Spleen (tissue), 7 donors: Measurements from ENCODE around the gene KCNE3.

Source experiments
- CTCF ChIP-seq, 11 experiments: fragments of 200-600 bp in 7 of 11; fragments of 450-650 bp in 4 of 11; sonication (generic) in 4 of 11; IDR thresholded peaks in 8 of 11; conservative IDR thresholded peaks in 3 of 11; 1 replicate in 7 of 11; 2 replicates in 4 of 11; pipeline versions ENCODE4 v1.4.0 to v1.8.0; 2016 to 2021; ENCODE audit warnings: antibody characterized with exemption in 11 of 11, inconsistent platforms in 4 of 11, mild to moderate bottlenecking in 1 of 11
- POLR2A ChIP-seq, 3 donors: fragments of 450-650 bp; IDR thresholded peaks; one replicate each; pipeline ENCODE4 v1.5.1; 2017; ENCODE audit warnings: antibody characterized with exemption in 3 of 3, mild to moderate bottlenecking in 1 of 3
- POLR2AphosphoS5 ChIP-seq, 3 donors: sonication (generic); formaldehyde crosslinking; IDR thresholded peaks; one replicate each; pipeline ENCODE4 v1.5.1; 2017; ENCODE audit warnings: antibody characterized with exemption in 3 of 3
- donor health status: DM: no; HTN: no; CAD: no; lungs with moderate emphysema.
- donor health status: DM: no; HTN: no; CAD: no.
- donor health status: DM: no; HTN: no; CAD: no.

GRCh38 chr11:74485868-74486267, 18.5 kb upstream of the KCNE3 start:
- TF ChIP-seq CTCF (IDR thresholded peaks at IDR 0.05 in 8 of 11, conservative IDR thresholded peaks at IDR 0.05 in 3 of 11) (no peak), POLR2AphosphoS5 (IDR thresholded peaks at IDR 0.05) (no peak), POLR2A (IDR thresholded peaks at IDR 0.05) (no peak)
